GM18951 (cell line): ENCODE results near the gene ZDHHC6.
"Not testable (repeated sequence)": the region's sequence is repeated elsewhere in the genome, so short reads cannot be mapped to it uniquely, and the experiment has no call there.

Experiments used
- POLR2A ChIP-seq: IDR thresholded peaks from 4 replicates; pipeline ENCODE4 v1.6.1; 2011; ENCODE audit warnings: mild to moderate bottlenecking; ENCODE audit not compliant: insufficient read length, insufficient read depth; ENCODE audit errors: extremely low read depth
- in situ Hi-C: fragments of 300-500 bp; cut with MboI; formaldehyde crosslinking; loops from one replicate; pipeline ENCODE4 v1.12.0; 2022; ENCODE audit warnings: low sequenced_read_pairs, mixed read lengths, inconsistent platforms; ENCODE audit not compliant: unreplicated experiment

The ZDHHC6 gene

DNA sequence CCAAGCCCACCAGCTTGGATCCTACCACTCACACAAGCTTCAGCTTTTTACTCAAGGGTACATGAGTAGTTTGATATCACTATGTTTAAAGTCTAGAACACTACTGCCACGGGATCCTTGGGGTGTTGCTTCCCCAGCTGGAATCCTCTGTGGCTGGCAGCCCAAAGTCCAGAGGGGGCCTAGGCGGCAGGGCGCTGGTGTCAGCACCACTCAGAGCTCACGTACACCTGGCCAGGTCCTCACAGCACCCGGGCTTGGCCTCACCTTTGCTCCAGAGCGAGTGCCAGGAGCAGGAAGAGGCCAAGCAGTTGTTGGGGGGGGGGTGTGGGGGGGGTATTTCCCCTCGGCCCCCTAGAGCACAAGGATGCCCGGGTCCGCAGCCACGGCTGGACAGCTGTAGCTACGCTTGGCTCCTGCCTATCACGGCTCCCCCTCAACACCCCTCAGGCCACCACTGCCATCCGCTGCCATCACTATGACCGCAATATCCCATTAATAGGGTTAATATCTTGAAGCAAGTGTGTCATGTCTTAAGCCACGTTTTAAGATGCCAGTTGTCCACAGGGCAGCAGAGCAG is 17.0 kb downstream of the ZDHHC6 start:
- in situ Hi-C loops, result no loop called here
- no peak for TF ChIP-seq POLR2A

DNA sequence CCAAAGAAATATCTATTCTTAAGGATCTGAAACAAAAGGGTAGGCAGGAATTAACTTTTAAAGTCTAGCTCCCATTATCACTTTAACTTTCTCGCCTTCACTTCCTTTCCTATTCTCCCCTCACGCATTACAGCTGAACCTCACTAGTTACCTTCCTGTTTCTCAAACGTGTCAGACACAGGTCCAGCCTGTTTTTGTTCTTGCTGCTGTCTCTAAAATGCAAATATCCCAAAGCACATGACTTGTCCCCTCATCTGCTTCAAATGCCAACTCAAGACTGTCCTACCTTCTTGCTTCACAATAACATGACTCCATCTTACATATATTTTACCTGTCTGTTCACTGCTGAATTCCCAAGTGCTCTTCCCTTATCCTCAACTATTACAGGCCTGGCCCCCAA is 17.6 kb downstream of the ZDHHC6 start:
- in situ Hi-C loops, result no loop called here
- TF ChIP-seq POLR2A, result no peak

DNA sequence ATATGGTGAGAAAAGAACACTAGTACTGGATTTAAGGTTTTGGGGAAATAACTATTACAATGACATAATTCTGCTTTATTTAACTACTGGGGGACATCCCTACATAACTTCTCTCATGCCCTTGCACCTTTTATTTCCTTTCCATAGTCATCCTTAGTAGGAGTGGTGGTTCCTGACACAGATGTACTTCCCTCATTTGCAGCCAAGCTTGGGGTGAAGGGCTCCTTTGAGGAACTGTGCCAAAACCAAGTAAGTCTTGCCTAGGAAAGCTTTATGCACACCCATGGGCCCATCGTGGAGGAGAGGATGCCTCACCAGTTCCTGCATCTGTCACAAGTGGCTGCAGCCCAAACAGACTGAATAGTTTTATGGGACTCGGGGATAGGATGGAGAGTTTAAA is 20.6 kb downstream of the ZDHHC6 start:
- in situ Hi-C loops, result no loop called here
- no peak for TF ChIP-seq POLR2A

DNA sequence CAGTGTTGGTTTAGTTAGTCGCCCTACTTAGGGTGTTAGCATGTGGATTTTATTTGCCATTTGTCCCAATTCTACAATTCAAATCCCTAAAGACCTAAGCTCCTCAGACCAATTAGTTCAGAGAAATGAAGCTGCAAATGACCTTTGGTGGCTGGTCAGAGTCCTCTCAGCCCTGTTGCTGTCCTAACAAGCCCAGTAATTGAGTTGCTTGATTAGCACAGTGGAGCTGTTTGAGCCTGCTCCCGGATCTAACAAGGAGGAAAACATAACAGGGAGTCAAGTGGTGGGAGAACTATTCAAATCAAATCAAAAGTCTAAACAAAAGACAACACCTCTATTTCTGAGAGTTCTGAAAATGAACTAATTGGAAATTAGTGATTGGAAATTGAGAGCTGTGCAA is 22.1 kb downstream of the ZDHHC6 start:
- TF ChIP-seq POLR2A, result no peak

DNA sequence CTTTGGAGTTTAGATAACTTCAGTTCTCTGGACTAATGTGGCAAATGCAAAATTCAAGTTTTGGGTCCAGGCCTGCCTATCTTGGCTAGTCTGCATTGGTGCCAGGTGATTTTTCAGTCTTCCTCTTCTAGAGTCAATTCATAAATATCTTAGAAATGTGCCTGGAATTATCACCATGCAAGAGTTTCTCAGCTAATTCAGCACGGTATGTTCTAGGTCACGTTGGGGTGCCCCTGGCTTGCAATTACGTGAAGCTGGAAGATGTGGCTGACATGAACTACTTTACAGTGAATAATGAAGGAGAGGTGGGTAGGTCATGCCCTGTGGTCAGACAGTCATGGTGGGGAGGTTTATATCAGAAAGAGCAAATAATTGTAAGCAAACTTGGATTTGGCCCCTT is 25.0 kb downstream of the ZDHHC6 start:
- in situ Hi-C loops, result no loop called here
- no peak for TF ChIP-seq POLR2A

More for the DNA sequence above, 22.1 kb downstream of the ZDHHC6 start:
- in situ Hi-C loops, result no loop called here

DNA sequence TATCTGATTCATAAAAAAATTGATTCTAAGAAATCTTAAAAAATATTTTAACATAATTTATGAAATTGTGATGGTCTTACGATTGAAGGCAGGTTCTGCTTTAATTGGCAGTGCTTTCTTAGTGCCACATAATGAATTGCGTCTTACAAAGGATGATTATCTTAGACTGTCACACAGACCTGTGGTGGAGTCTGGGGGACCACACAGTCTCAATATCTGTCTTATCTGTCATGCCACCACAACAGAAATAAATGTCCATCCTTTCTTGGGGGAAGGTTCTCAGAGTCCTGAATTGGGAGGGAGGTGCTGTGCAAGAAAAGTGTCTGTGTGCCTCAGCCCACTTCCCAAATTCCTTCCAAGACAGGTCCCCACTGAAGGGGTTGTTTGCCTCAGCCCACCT is 34.0 kb downstream of the ZDHHC6 start:
- in situ Hi-C loops, result no loop called here
- TF ChIP-seq POLR2A, result no peak

DNA sequence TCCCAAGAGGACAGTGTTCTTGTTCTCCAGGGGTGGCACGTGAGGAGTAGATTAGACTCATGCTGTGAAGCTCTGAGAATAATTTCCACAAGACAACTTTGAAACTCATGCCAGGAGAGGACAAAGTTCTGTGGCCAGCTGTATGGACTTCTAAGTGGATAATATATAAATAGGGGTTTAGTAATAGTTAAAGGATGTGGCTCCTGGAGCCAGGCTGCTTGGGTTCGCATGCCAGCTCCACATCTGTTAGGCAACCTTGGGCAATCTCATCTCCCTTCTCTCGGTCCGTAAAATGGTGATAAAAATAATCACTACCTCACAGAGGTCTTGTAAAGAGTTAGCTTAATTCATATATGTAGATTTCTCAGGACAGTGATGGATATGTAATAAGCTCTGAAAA is 37.0 kb downstream of the ZDHHC6 start:
- in situ Hi-C loops, result no loop called here
- no peak for TF ChIP-seq POLR2A

DNA sequence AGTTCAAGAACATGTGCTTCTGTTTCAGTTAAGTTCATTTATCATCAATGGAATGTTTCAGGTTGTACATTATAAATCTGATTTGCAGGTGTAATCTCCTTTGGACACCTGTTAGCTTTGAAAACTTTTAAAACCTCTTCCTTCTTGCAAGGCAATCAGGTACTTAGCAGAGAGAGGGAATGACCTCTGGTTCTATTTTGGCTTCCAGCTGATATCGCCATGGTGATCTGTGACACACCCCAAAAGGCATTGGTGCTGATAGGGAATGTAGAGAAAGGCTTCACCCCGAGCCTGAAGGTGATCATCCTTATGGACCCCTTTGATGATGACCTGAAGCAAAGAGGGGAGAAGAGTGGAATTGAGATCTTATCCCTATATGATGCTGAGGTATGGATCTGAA is 37.4 kb downstream of the ZDHHC6 start:
- in situ Hi-C loops, result no loop called here
- TF ChIP-seq POLR2A, result no peak

DNA sequence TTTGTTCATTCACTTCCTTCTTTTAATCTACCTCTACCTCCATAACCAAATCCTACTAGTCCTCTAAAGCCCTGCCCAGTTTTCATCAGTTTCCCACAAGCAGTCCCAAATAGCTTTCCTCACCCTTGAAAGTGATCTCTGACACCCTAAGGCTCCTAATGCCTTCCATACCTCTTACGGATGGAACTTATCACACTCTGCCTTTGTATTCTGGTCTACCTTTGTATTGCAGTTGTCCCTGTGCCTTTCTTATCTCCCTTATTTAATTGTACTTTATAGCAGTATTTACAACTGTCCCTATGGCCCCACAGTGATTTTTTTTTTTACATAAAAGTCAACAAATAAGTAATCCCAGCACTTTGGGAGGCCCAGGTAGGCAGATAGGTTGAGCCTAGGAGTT is 39.0 kb downstream of the ZDHHC6 start:
- TF ChIP-seq POLR2A, result no peak

DNA sequence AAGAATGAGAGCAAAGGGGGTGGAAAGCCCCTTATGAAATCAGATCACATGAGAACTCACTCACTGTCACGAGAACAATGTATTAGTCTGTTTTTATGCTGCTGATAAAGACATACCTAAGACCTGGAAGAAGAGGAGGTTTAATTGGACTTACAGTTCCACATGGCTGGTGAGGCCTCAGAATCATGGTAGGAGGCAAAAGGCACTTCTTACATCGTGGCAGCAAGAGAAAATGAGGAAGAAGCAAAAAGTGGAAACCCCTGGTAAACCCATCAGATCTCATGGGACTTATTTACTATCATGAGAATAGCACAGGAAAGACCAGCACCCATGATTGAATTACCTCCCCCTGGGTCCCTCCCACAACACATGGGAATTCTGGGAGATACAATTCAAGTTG is 39.9 kb downstream of the ZDHHC6 start:
- in situ Hi-C loops, result not testable (repeated sequence)

More for the DNA sequence above, 39.0 kb downstream of the ZDHHC6 start:
- in situ Hi-C loops, result no loop called here

DNA sequence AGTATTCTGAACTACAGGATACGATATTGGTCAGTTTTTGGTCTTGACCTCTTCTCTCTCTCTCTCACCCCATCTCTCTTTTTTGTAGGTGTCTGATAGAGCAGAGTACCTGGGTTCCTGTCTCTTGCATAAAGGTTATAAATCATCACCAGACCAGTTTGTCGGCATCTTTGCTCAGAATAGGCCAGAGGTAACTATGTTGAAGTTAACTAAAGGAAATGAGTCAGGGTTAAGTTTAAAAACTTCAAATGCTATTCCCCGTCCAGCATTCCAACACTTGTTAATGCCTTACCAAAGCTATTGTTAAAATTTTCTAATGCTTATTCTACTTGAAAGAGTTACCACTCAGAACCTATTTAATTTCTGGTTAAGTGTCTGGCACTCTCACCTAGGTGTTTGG is 42.1 kb downstream of the ZDHHC6 start:
- no peak for TF ChIP-seq POLR2A
- in situ Hi-C loops, result no loop called here

DNA sequence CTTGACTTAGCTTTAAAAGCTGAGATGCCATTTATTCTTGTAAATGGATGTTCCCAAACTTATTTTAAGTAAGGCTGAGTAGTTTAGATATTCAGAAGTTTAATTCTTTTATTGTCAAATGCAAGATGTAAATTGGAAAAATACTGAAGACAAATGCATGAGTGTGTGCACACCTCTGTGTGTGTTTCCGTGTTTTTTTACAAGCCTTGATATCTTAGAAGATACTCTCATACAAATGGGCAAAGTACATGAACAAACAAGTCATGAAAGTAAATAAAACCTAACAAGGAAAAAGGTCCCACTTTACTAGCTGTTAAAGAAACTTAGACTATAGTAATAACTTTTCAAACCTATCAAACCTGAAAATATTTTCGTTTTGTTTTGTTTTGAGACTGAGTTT is 43.8 kb downstream of the ZDHHC6 start:
- in situ Hi-C loops, result no loop called here
- no peak for TF ChIP-seq POLR2A

DNA sequence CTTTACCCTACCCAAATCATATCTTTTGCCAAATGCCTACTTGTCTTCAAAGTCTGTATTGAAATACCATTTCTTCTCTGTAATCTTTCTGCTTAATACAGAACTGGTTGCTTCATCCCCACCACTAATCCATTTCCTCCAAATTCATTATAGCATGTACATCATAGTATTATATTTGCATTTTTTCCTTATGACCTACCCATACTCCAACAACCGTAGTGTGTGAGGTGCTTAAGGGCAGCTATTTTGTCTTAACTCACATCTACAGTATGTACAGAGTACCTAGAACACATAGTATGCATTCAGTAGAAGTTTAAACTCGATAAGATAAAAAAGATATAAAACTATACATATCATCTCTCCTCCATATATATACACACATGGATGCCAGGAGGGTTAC is 49.1 kb downstream of the ZDHHC6 start:
- TF ChIP-seq POLR2A, result no peak
- in situ Hi-C loops, result no loop called here

DNA sequence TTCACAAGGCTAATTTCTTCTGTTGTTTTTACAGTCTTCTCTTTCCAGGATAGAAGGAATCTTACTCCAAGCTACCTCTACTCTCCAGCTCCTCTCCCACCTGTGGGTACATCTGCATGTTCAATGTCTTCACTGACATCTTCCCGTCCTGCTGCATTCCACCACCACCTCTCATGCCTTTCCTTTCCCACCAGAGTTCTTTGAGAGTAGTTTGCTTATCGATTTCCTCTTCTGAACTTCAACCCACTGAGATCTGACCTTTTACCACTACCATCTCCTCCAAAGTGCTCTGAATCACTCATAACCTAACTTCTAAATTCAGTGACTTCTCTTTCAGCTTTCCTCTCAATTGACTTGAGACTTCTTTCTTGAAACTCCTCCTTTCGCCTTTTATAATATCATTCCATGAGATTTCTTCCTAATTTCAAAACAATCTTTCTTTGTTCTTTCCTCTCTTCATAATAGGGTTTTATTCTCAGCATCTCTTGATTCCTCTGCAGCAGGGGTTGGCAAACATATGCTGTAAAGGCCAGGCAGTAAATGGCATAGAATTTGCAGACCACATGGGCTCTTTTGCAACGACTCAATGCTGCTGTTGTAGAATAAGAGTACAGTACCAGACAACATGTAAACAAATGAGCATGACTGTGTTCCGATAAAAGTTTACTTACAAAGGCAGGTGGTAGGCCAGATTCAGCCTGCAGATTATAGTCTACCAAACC is 50.7 kb downstream of the ZDHHC6 start:
- in situ Hi-C loops, result no loop called here
- TF ChIP-seq POLR2A, result no peak
